Hematopoietic multipotent progenitor cell treated with erythropoietin and hydrocortisone succinate and interleukin-3 and kit ligand, for 15 days (in vitro differentiated cells): ENCODE data around the gene B4GALNT4.
"Not testable (repeated sequence)": the region's sequence is repeated elsewhere in the genome, so short reads cannot be mapped to it uniquely, and the experiment has no call there.

Source experiments
- DNase-seq: peaks from one replicate; pipeline ENCODE4 v3.0.0-alpha.2; 2015; ENCODE audit warnings: low spot score

The B4GALNT4 gene, protein sequence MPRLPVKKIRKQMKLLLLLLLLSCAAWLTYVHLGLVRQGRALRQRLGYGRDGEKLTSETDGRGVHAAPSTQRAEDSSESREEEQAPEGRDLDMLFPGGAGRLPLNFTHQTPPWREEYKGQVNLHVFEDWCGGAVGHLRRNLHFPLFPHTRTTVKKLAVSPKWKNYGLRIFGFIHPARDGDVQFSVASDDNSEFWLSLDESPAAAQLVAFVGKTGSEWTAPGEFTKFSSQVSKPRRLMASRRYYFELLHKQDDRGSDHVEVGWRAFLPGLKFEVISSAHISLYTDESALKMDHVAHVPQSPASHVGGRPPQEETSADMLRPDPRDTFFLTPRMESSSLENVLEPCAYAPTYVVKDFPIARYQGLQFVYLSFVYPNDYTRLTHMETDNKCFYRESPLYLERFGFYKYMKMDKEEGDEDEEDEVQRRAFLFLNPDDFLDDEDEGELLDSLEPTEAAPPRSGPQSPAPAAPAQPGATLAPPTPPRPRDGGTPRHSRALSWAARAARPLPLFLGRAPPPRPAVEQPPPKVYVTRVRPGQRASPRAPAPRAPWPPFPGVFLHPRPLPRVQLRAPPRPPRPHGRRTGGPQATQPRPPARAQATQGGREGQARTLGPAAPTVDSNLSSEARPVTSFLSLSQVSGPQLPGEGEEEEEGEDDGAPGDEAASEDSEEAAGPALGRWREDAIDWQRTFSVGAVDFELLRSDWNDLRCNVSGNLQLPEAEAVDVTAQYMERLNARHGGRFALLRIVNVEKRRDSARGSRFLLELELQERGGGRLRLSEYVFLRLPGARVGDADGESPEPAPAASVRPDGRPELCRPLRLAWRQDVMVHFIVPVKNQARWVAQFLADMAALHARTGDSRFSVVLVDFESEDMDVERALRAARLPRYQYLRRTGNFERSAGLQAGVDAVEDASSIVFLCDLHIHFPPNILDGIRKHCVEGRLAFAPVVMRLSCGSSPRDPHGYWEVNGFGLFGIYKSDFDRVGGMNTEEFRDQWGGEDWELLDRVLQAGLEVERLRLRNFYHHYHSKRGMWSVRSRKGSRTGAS

DNA sequence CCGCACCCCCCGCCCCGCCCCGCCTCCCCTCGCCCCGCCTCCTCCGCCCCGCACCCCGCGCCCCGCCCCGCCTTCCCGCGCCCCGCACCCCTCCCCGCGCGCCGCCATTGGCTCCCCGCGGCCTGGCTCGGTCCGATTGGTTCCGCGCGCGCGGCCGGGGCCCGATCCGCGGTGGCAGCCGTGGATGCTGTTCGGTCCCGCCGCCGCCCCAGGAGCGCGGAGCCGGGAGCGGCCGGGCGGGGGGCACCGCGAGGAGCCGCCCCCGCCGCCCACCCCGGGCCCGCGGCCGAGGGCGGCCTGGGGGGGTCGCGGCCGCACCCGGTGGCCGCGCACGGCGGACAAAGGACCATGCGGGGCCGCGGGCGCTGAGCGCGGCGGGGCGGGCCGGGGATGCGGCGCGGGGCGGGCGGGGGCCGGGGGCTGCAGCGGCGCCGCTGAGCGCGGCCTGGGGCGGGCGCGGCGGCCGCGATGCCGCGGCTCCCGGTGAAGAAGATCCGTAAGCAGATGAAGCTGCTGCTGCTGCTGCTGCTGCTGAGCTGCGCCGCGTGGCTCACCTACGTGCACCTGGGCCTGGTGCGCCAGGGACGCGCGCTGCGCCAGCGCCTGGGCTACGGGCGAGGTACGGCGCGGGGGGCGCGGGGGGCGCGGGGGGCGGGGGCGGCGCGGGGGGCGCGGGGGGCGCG, at the start of gene B4GALNT4:
Gene B4GALNT4, plus strand, starts transcription at position 164 of the 683 bp plus-strand sequence. Its CDS starts 305 bp downstream, at position 469.
- DNase-seq = no peak

DNA sequence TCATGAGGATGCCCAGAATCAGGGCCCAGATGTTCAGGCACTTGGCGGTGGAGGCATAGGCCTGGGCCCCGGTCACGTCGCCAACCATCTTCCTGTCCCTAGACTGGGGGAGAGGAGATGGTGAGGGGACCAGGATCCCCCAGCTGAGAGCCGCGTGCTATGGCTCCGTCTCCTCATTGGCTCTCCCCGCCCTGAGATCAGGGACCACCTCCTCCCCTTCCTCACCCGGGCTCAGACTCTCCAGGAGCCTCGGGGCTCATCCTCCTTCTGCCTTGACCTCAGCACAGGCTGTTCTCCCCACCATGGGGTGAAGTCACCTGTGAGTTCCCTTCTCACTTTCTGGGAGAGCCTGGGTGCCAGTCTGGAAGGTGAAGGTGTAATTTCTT, 49.4 kb upstream of the B4GALNT4 start:
- DNase-seq = not testable (repeated sequence)

DNA sequence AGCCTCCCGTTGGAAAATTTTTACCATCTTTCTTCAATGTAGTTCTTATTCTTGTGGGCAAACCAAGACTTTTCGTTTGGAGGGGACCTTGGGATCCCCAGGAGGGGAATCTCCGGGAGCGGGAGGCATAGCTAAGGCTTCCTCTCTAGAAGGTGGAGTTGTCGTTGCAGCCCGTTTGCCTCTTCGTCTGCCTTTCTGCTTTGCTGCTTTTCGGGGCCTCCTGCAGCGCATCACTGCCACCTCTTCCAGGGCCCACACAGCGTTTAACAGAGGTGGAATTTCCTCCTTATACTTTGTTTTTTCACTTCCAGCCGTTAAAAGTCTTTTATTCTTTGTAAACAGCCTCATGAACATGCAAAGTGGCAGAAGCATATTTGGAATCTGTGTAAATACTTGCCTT, 45.1 kb upstream of the B4GALNT4 start:
- no peak for DNase-seq

DNA sequence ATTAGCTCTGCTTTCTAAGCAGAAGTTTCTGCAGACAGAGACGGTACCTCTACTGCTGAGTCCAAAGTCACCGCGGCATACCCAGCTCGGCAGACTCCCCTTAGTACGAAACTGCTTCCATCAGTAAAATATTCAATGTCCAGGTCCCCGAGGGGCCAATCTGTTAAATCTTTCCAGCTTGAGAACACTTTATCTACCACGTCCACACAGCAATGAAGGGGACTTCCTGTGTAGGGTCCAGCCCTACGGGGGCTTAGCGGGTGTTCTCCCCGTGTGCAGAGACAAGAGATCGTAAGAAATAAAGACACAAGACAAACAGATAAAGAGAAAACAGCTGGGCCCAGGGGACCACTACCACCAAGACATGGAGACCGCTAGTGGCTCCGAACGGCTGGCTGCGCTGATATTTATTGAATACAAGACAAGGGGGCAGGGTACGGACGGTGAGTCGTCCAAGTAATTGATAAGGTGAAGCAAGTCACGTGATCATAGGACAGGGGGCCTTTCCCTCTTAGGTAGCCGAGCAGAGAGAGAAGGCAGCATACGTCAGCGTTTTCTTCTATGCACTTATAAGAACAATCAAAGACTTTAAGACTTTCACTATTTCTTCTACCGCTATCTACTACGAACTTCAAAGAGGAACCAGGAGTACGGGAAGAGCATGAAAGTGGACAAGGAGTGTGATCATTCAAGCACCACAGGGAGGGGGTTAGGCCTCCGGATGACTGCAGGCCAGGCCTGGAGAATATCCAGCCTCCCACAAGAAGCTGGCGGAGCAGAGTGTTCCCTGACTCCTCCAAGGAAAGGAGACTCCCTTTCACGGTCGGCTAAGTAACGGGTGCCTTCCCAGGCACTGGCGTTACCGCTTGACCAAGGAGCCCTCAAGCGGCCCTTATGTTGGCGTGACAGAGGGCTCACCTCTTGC, 44.4 kb upstream of the B4GALNT4 start:
- DNase-seq = not testable (repeated sequence)

DNA sequence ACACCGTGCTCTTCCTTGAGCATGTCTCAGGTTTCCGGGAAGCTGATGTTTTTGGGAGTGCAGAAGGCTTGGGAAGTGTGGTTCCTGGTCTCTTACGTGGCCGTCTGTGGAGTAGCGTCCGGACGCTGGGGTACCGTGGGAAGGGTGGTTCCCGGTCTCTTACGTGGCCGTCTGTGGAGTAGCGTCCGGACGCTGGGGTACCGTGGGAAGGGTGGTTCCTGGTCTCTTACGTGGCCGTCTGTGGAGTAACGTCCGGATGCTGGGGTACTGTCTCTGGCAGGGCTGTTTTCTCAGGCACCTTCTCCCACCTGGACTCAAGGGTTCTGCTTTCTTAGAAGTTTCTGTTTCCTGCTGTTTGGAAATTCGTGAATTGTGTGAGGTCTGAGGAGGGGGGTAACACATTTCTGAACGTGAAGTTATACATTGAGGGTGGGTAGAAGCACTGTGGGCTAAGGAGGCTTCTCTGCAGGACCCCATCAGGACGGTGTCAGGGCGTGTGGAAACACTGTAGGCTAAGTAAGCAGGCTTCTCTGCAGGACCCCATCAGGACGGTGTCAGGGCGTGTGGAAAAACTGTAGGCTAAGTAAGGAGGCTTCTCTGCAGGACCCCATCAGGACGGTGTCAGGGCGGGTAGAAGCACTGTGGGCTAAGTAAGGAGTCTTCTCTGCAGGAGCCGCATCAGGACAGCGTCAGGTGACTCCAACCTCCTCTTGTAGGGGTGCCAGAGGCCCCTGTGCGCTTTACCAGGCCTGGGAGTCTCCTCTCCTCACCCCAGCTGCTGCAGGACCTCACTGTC, 43.3 kb upstream of the B4GALNT4 start:
- DNase-seq = no peak

DNA sequence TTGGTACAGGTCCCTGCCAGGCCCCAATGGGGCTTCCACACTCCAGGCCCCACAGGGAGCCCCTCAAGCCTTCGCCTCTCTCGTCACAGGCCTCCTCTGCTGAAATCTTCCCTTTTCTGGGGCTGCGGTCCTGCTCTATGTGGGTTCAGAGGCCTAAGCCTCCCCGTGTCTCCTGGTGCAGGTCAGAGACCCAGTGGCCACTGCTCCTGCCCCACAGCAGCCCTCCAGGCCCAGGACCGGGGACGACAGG, 42.8 kb upstream of the B4GALNT4 start:
- DNase-seq = no peak

DNA sequence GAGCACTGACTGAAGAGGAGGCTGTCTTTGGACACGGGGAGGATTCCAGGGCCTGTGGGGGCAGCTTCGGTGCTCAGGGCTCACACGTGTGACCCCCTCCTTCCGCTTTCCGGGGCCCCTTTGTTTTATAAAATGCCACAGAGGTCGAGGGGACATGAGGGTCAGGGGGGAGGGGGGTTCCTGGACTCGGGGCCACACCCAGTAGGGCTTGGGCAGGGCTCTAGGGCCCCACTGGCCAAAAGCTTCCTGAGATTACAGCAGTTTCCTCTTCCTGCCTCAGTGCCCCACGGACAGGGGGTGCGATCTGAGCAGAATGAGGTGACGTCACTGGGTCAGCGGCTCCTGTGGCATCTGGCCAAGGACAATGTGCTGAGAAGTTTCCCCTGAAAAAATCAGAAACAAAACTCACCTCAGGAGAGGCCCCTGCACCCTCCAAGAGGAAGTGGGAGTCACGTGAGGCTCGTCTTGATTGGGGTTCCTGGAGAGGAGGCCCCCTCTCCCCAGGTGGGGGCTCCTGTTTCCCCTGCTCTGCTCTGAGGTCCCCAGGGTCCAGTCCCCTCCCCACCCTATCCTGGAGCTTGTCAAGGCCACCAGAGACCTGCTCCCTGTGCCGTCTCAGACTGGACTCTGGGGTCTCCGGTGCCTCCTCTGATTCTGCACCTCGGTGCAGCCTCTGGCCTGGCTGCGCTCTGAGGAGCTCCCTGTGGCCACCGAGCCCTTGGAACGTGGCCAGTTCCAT, 42.3 kb upstream of the B4GALNT4 start:
- no peak for DNase-seq

DNA sequence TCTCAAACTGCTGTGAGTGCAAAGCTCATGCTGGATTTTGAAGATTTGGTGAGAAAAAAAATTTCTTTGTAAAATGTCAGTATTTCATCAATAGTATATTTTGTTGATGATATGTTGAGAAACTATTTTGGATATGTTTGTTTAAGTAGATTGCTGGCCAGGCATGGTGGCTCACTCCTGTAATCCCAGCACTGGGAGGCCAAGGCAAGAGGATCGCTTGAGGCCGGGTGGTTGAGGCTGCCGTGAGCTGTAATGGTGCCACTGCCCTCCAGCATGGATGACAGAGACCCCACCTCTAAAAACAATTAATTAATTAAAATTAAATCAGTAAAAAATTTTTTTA, 41.7 kb upstream of the B4GALNT4 start:
- DNase-seq = no peak

DNA sequence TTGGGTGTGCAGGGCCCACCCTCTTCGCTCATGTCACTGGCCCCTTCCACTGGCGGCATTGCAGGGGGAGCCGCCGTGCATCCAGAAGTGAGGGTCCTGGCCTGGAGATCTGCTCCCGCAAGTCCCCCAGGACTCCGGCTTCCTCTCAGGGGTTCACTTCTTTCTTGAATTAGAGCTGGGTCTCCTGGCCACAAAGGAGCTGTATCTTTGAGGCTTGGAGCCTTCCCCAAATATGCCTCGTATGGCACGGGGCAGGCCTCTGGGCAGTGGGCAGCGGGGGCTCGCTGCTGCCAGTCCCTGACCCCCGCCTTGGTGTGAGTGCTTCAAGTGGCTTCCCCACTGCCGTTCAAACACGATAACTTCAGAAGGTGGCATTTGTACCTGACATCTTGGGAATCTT, 41.3 kb upstream of the B4GALNT4 start:
- DNase-seq = no peak

DNA sequence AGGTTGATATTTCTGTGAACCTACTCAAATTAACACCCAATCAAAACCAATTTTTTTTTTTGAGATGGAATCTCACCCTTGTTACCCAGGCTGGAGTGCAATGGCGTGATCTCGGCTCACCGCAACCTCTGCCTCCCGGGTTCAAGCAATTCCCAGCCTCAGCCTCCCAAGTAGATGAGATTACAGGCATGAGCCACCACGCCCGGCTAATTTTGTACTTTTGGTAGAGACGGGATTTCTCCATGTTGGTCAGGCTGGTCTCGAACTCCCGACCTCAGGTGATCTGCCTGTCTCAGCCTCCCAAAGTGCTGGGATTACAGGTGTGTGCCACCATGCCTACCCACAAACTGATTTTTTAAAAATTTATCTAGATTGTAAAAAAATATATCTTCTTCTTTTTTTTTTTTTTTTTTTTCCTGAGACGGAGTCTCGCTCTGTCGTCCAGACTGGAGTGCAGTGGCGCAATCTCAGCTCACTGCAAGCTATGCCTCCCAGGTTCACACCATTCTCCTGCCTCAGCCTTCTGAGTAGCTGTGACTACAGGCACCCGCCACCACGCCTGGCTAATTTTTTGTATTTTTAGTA, 40.7 kb upstream of the B4GALNT4 start:
- not testable (repeated sequence) for DNase-seq

DNA sequence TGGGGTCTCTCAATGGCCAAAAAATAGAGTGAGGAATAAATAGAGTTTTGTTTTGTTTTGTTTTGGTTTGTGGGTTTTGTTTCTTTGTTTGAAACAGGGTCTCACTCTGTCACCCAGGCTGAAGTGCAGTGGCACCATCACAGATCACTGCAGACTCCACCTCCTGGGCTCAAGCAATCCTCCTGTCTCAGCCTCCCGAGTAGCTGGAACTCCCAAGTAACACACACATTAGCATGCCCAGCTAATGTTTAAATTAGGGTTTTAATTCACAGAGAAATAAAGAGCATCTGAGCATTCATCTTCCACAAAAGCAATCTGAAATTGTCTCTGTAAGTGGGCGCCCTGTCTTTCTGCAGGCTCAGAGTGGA, 39.4 kb upstream of the B4GALNT4 start:
- DNase-seq = no peak

DNA sequence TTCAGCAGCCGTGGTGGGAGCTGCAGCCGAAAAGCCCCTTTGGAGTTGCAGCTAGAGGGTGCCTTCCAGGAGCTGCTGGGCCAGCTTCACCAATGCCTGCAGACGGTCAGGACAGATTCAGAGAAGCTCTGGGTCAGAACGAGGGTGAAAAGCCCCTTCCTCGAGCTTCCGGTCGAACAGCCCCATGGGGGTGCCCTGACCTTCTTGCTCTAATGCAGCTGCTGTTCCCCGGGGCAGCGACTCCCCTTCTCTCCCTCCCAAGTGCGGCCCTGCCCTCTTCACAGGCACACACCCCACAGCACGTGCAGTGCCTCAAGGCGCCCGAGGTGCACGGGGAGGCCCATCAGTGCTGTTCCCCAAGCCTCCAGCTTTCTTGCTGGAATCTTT, 39.0 kb upstream of the B4GALNT4 start:
- DNase-seq = no peak

DNA sequence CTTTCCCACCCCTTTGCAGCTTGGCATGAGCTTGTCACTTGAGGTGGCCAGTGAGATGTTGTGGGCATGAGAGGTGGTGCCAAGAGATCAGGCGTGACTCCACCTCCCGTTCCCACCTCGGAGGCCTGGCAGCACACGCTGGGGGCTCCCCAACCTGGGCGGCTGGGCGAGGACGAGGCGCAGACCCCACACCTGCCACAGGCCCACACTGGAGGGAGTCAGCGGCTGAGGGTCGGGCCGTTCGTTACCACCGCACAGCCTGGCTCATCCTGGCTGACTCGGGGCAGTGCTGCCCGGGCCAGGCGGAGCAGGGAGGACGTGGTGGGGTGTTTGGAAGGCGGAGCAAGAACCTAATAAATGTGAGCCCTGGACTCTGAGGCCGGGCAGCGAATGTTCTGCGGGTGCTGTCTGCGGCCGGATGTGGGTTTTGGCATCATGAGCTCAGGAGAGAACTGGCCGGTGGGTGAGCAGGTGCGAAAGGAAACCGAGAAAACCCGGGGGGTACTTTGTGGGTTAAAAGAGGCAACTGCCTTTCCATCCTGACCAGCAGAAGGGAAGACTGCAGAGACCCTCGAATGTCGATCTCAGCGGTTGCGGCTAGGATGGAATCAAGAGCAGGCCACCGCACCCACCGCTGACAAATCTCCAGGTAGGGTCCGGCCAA, 38.5 kb upstream of the B4GALNT4 start:
- DNase-seq = no peak

DNA sequence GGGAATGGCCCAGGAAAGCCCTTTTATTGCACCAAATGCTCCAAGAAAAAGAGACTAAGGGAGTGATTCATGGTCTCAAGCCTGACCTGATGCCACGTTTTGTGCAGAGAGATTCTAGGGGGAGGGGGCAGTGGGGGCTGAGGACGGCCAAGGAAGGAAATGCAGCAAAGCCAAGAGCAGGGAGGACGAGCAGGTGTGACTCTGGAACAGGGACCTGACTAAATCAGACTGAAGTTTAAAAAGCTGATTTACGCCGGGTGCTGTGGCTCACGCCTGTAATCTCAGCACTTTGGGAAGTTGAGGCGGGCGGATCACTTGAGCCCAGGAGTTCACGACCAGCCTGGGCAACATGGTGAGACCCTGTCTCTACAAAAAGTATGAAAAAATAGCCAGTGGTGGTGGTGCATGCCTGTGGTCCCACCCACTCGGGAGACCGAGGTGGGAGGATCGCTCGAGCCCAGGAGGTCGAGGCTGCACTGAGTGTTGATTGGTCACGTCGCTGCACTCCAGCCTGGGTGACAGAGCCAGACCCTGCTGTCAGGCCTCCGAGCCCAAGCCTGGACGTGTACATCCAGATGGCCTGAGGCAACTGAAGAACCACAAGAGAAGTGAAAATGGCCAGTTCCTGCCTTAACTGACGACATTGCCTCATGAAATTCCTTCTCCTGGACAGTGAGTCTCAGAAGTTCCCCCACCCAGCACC, 37.8 kb upstream of the B4GALNT4 start:
- no peak for DNase-seq

DNA sequence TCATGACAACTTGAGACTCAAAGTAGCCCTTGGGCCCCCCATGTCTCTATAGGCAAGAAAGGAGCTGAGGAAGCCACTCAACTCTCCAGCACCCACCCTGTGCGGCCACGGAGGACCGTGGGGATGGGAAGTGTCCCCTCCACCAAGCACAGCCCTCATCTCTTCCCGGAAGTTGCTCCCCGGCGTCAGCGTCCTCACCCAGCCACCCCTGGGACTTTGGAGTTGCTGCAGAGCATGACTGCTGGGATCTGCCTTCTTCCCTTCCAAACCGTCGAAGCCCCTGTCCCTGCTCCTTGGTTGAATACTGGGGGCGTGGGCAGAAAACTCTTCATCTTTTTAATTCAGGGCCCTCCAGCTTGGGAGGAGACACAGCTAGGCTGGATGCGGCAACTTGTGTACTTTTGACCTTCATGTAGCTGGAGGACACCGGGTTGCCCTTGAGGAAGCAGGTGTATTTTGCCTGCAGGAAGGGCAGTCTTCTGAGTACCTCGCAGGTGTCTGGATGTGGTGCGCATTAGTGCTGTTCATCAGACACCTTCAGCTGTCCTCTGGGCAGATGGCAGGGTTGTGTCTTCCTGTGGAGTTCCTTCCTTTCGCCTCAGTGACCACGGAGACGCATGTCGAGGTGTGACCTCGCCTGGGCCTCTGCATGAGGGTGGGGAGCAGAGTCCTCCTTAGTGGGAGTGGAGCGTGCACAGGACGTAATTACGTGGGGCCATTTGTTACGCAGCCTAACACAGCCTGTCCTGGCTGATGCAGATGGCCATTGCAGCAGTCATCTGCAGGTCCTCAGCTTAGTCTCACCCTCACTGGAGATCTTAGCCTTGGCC, 36.4 kb upstream of the B4GALNT4 start:
- no peak for DNase-seq

DNA sequence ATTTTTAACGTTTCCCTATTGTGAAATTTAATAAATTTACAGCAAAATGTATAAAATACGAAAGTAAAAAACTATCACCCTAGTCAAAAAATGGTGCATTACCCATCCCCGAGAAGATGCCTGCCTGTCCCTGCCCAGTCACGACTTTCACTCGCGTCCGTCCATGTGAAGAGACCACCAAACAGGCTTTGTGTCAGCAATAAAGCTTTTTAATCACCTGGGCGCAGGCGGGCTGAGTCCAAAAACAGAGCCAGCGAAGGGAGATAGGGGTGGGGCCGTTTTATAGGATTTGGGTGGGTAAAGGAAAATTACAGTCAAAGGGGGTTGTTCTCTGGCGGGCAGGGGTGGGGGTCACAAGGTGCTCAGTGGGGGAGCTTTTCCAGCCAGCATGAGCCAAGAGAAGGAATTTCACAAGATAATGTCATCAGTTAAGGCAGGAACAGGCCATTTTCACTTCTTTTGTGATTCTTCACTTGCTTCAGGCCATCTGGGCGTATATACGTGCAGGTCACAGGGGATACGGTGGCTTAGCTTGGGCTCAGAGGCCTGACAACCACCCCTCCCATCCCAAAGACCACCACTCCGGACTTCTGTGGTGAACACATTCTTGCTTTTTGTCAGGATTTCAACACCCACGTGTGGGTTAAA, 35.6 kb upstream of the B4GALNT4 start:
- DNase-seq = not testable (repeated sequence)
